Suprapubic skin (tissue), 3 donors: ENCODE measurements around the gene MARK1.

Experiments
- CTCF ChIP-seq, 2 donors: fragments of 200-600 bp in 1 of 2; fragments of 450-650 bp in 1 of 2; sonication (generic) in 1 of 2; IDR thresholded peaks; one replicate each; pipeline ENCODE4 v1.5.1; 2016 to 2019; ENCODE audit warnings: antibody characterized with exemption in 2 of 2, mild to moderate bottlenecking in 1 of 2, moderate library complexity in 1 of 2
- EP300 ChIP-seq: sonication (generic); formaldehyde crosslinking; IDR thresholded peaks from one replicate; pipeline ENCODE4 v1.6.1; 2017; ENCODE audit warnings: antibody characterized with exemption

DNA sequence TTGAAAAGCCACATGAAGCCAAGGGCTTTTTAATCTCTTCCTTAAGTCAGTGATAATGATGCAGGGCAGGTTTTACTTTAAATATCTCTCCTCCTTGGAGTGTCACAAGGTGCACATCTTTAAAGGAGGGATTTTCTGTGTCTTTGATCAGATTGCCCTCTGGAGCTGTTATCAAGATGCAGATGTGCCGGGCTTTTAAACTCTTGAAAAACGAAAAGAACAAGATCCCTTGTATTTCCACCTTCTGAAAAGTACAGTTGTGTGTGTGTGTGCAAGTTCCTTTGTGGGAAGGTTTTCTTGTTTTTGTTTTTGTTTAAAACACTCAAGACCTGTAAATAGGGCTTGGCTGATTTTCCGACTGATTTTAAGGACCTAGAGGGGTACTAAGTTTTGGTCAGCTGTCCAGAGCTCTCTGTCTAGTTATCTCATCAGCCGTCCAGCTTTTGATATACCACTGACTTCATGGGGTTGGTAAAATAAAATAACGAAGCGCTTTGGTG is 1.6 kb downstream of the MARK1 start:
- TF ChIP-seq CTCF (IDR thresholded peaks at IDR 0.05) (no peak), EP300 (no peak)
